SU-DHL-6 (cell line): ENCODE results near the gene HAGH.

Experiments
- CTCF ChIP-seq: fragments of 200-600 bp; sonication (generic); IDR thresholded peaks from one replicate; pipeline ENCODE4 v1.5.1; 2017; ENCODE audit warnings: antibody characterized with exemption, mild to moderate bottlenecking, low read length, moderate library complexity; ENCODE audit not compliant: insufficient read depth, poor library complexity, severe bottlenecking
- EZH2phosphoT487 ChIP-seq: fragments of 200-600 bp; sonication (generic), shearing (Covaris generic); conservative IDR thresholded peaks from 2 replicates; pipeline ENCODE4 v1.6.1; 2018; ENCODE audit warnings: mild to moderate bottlenecking, antibody characterized with exemption, low read length, moderate library complexity, mixed read lengths

GRCh38 chr16:1794908-1795666 lies 31.5 kb downstream of the HAGH start:
- TF ChIP-seq CTCF (no peak), EZH2phosphoT487 (no peak)
